Natural killer cell treated with Interleukin-12 subunit alpha and Interleukin-12 subunit beta and Interleukin-15 and Interleukin-18, amount 100 ng/mL, for 72 hours (primary cell): ENCODE measurements around the gene MS4A4E. TPM values are rescaled to one million over a fixed set of nuclear protein-coding genes. Genes with fewer than 3 reads are reported as not detected.
"Not testable (repeated sequence)": the region's sequence is repeated elsewhere in the genome, so short reads cannot be mapped to it uniquely, and the experiment has no call there.

Experiments
- ATAC-seq, 2 donors: fragments of 150-1000 bp; cut with Tn5 transposase in 1 of 2; sonication (Bioruptor Pico), chemical (Tn5 transposase) in 1 of 2; 2 replicates each; pipeline ENCODE4 v1.10.0; 2021
- DNase-seq: peaks from one replicate; pipeline ENCODE4 v3.0.0; 2022; ENCODE audit warnings: low spot score
- H3K27ac Mint-ChIP-seq, 2 donors: 1 replicate in 1 of 2; 2 replicates in 1 of 2; pipeline ENCODE4 v1.8.0; 2022; ENCODE audit warnings: mixed read lengths in 2 of 2, mild to moderate bottlenecking in 1 of 2, moderate library complexity in 1 of 2
- H3K27me3 Mint-ChIP-seq, 2 donors: 1 replicate in 1 of 2; 2 replicates in 1 of 2; pipeline ENCODE4 v1.8.0; 2022; ENCODE audit warnings: mixed read lengths in 2 of 2
- H3K36me3 Mint-ChIP-seq: one replicate; pipeline ENCODE4 v1.8.0; 2022; ENCODE audit warnings: mixed read lengths
- H3K4me1 Mint-ChIP-seq, 2 donors: 1 replicate in 1 of 2; 2 replicates in 1 of 2; pipeline ENCODE4 v1.8.0; 2022; ENCODE audit warnings: low read depth in 2 of 2, mixed read lengths in 2 of 2, mild to moderate bottlenecking in 1 of 2
- H3K4me3 Mint-ChIP-seq: one replicate; pipeline ENCODE4 v1.8.0; 2022; ENCODE audit warnings: mixed read lengths
- H3K9me3 Mint-ChIP-seq: 2 replicates; pipeline ENCODE4 v1.8.0; 2022; ENCODE audit warnings: mixed read lengths
- total RNA-seq, 2 donors: library from RNA; stranded (reverse); gene quantifications; one replicate each; pipeline ENCODE4 v1.2.3, GENCODE V29; 2022

The MS4A4E gene
- total RNA-seq, 2 donors from 2014 or later, result 2.6 TPM; not detected in 1

DNA sequence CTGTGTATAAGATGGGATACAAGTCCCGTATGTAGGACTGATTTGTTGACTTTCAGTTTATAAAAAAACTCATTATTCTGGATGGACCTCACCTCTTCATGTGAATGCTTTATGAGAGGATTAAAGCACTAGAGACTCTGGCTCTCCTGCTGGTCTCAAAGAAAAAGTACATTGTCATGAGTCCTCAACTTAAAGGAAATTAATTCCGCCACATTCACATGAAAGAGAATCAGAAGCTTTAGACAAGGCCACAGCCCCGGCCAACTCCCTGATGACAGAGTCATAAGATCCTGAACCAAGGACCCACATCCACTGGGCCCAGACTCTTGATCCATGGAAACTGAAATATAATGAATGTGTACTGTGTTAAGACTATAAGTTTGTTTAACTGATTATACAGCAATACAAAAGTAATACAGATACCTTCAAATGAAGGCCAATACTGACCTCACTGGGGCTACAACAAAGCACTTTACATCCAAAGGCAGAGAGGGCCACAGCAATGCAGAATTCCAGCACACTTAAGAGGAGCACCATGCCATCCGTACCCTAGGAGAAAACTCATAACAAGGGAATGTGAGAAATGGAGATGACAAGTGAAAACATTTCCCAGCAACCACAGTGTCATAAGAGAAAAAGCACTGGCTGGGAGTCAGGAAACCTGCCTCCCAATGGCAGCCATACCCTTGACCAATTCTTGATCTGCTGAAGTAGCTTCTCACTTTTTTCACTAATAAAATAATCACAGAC, 34.6 kb downstream of the MS4A4E start:
- no peaks in the 10 kb centered on the region for H3K9me3 Mint-ChIP-seq
- DNase-seq, result no peak
- no peak for ATAC-seq
- no peaks in the 10 kb centered on the region for H3K4me1 Mint-ChIP-seq
- H3K27ac Mint-ChIP-seq, result no peak overlapping the region
- H3K36me3 Mint-ChIP-seq, result no peaks in the 10 kb centered on the region
- H3K27me3 Mint-ChIP-seq, result peaks cover 12 to 19% of the 10 kb centered on the region in 2 donors
- no peak overlapping the region for H3K4me3 Mint-ChIP-seq

DNA sequence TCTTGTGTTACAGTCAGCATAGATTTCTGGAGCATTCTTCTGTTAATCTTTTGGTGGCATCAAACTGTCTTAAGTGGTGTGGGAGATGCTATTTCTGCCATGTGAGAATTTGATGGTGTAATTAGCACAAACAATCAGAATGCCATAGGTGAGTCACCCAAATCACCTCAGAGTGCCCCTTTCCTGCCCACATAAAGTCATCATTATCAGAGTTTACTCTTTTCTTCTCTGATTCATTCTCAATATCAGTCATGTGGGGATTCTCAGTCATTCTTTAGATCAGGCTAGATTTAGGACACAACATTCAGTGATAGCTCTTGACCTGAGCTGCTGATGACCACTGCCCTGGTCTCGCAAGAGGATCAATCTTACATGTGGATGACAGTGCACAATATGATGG, 36.3 kb downstream of the MS4A4E start:
- no peak overlapping the region for H3K4me3 Mint-ChIP-seq
- ATAC-seq, result peak in 1 of 2 donors; percentile 24
- no peak for DNase-seq
- H3K27me3 Mint-ChIP-seq, result peaks cover 9 to 13% of the 10 kb centered on the region in 2 donors
- no peaks in the 10 kb centered on the region for H3K4me1 Mint-ChIP-seq
- H3K27ac Mint-ChIP-seq, result no peak overlapping the region
- no peaks in the 10 kb centered on the region for H3K9me3 Mint-ChIP-seq
- no peaks in the 10 kb centered on the region for H3K36me3 Mint-ChIP-seq

DNA sequence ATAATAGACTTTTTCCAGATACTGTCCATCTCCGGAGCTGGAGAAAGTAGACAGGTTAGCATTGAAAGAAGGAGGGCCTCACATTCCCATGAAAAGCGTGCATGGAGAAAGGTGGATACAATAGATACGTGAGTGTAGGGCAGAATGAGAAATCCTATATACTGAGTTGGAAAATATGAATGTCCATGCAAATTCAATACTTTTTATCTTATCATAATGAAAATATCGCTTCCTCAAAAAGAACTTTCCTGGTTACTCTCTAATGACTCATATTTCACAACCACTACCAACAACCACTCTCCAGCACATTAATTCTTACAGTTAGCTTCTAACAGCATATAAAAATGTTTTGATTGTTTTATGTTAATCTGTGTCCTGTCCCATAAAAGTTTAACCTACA, 38.0 kb downstream of the MS4A4E start:
- H3K36me3 Mint-ChIP-seq, result no peaks in the 10 kb centered on the region
- H3K4me3 Mint-ChIP-seq, result no peak overlapping the region
- H3K27me3 Mint-ChIP-seq, result peaks cover 6 to 7% of the 10 kb centered on the region in 2 donors
- DNase-seq (no peak), ATAC-seq (no peak)
- no peaks in the 10 kb centered on the region for H3K9me3 Mint-ChIP-seq
- H3K27ac Mint-ChIP-seq, result no peak overlapping the region
- no peaks in the 10 kb centered on the region for H3K4me1 Mint-ChIP-seq

DNA sequence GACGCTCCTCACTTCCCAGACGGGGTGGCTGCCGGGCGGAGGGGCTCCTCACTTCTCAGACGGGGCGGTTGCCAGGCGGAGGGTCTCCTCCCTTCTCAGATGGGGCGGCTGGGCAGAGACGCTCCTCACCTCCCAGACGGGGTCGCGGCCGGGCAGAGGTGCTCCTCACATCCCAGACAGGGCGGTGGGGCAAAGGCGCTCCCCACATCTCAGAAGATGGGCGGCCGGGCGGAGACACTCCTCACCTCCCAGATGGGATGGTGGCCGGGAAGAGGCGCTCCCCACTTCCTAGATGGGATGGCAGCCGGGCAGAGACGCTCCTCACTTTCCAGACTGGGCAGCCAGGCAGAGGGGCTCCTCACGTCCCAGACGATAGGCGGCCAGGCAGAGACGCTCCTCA, 41.6 kb downstream of the MS4A4E start:
- not testable (repeated sequence) for DNase-seq, H3K4me3 Mint-ChIP-seq, H3K27ac Mint-ChIP-seq, H3K36me3 Mint-ChIP-seq, ATAC-seq, H3K4me1 Mint-ChIP-seq, H3K9me3 Mint-ChIP-seq
- peaks cover 12 to 13% of the 10 kb centered on the region in 2 donors for H3K27me3 Mint-ChIP-seq

DNA sequence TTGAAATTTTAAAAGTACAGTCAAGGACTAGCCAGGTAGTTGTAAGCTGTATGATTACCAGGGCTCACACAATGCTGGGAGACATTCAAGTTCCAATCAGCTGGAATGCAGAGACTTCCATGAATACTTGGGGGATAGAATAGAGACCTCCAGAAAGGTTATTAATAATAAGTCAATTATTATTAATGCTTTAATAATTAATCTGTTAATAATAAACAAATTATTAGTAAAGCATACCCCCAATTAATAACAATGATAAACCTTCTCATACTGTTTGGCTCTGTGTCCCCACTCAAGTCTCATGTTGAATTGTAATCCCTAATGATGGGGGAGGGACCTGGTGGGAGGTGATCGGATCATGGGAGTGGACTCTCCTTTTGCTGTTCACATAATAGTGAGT, 45.5 kb downstream of the MS4A4E start:
- Mint-ChIP-seq H3K36me3 (no peaks in the 10 kb centered on the region), H3K4me3 (no peak overlapping the region), H3K27ac (no peak overlapping the region), H3K9me3 (no peaks in the 10 kb centered on the region), H3K27me3 (peaks cover 19 to 40% of the 10 kb centered on the region in 2 donors), H3K4me1 (peaks cover 0 to 3% of the 10 kb centered on the region in 2 donors)
- ATAC-seq (no peak), DNase-seq (no peak)

DNA sequence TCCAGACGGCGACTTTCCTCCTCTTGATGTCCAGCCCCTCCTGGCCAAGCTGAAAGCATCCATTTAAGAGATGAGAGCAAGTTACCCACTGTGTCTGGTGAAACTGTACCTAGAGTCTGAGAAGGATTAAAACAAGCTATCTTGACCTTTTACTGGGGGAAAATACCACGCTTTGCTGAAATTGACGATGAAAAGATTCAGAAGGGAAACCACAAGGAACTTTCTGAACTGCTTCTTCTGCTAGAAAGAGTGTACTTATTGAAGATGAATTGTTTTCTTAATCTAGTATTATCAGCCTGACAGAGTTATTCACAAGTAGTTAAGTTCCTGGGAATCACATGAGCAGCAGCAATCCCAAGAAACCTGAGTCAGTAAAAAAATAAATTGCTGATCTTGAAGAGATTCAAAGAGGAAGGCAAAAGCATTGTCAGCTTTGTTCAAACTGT, 47.0 kb downstream of the MS4A4E start:
- H3K9me3 Mint-ChIP-seq, result no peaks in the 10 kb centered on the region
- H3K4me1 Mint-ChIP-seq, result peaks cover 0 to 3% of the 10 kb centered on the region in 2 donors
- H3K36me3 Mint-ChIP-seq, result no peaks in the 10 kb centered on the region
- H3K27ac Mint-ChIP-seq, result no peak overlapping the region
- no peak overlapping the region for H3K4me3 Mint-ChIP-seq
- peaks cover 19 to 40% of the 10 kb centered on the region in 2 donors for H3K27me3 Mint-ChIP-seq
- no peak for ATAC-seq
- DNase-seq, result no peak

DNA sequence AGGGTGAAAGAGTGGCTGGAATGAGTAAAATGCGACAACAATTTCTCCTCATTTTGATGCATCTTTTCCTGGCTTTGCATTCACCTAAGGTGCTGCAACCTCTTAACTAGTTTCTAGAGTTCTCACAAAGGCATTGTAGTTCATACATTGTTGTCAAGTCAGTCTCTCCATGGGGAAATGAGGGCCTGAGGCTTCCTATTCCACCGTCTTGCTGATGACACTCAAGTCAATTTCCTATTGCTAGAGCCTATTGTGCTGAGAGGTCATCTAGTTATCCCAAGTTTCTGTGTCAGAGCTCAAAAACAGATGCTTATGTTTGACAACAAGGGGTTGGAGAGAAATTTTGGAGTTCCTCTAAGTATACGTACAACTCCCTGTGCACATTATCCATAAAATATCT, 48.4 kb downstream of the MS4A4E start:
- Mint-ChIP-seq H3K4me3 (no peak overlapping the region), H3K4me1 (peaks cover 0 to 3% of the 10 kb centered on the region in 2 donors), H3K27me3 (peaks cover 19 to 40% of the 10 kb centered on the region in 2 donors), H3K27ac (no peak overlapping the region), H3K36me3 (no peaks in the 10 kb centered on the region), H3K9me3 (no peaks in the 10 kb centered on the region)
- DNase-seq, result no peak
- ATAC-seq, result no peak

DNA sequence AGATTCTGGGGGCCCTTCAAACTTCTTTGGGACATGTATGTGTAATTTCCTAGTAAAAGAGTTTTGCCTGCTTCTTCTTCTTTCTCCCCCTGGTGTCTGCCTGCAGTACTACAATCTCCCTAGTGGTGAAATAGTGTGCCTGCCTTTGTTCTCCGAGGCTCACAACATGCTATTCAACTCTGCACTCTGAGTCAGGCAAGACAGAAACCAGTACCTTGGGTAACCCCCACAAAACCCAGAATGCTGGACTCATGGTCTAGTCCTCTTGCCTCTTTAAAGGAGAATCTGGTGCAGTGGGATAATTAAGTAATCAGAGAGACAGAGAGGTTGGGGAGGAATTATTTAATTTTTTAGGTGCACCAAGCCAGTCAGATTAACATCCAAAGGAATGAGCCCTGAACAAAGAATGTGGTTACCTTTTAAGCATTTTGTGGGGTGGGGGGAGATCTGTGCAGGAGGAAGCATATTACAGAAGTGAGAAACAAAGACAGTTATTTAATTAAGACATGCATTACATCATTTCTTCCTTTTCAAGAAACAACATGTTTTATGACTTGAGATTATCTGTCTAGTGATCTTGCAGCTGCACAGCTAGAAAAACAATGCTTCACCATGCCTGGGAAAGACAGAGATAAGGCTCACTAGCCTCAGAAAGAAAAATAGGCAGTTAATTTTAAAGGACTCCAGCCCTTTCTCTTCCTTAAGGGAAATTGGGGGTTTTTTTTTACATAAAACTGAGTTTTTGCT, 49.1 kb downstream of the MS4A4E start:
- H3K27ac Mint-ChIP-seq, result no peak overlapping the region
- no peaks in the 10 kb centered on the region for H3K9me3 Mint-ChIP-seq

DNA sequence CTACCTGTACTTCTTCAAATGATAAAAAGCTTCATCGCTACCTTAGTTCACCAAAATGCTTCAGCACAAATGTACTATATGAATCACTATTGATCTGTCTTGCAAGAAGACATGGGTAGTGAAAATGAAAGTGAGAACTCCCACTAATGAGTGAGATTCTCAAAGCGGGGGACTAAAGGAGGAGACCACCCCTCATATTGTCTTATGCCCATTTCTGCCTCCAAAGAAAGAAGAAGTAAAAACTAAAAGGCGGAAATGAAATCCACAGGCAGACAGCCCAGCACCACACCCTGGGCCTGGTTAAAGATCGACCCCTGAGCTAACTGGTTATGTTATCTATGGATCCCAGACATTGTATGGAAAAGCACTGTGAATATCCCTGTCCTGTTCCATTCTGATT, 50.4 kb downstream of the MS4A4E start:
- H3K4me1 Mint-ChIP-seq, H3K9me3 Mint-ChIP-seq, H3K4me3 Mint-ChIP-seq, ATAC-seq, H3K36me3 Mint-ChIP-seq, DNase-seq, H3K27ac Mint-ChIP-seq: not testable (repeated sequence)
- H3K27me3 Mint-ChIP-seq, result peaks cover 11 to 35% of the 10 kb centered on the region in 2 donors

More for the DNA sequence above, 49.1 kb downstream of the MS4A4E start:
- Mint-ChIP-seq H3K4me3 (no peak overlapping the region), H3K4me1 (peaks cover 0 to 3% of the 10 kb centered on the region in 2 donors), H3K27me3 (peaks cover 19 to 43% of the 10 kb centered on the region in 2 donors), H3K36me3 (no peaks in the 10 kb centered on the region)
- DNase-seq (peak; percentile 62), ATAC-seq (peak; percentile 64 to 76)

DNA sequence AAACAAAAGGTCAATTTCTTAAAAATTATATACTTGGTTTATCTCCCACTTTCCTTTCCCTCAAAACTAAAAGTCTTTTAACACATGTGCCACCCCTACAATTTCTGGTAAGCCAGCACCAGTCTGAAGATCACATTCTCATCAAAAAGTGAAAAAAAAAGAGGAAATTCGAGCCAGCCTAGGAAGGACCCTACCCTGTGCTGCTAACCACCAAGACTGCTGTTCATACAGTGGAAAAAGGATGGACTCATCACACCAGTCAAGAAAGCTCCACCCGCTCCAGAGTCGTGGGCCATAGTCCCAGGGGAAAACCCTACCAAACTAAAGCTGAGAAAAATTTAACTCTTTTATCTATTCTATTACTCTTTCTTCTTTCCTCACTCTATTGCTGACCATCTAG, 54.5 kb downstream of the MS4A4E start:
- H3K4me3 Mint-ChIP-seq, ATAC-seq, H3K9me3 Mint-ChIP-seq, H3K4me1 Mint-ChIP-seq, H3K27ac Mint-ChIP-seq, H3K36me3 Mint-ChIP-seq, DNase-seq: not testable (repeated sequence)
- peaks cover 5 to 19% of the 10 kb centered on the region in 2 donors for H3K27me3 Mint-ChIP-seq

DNA sequence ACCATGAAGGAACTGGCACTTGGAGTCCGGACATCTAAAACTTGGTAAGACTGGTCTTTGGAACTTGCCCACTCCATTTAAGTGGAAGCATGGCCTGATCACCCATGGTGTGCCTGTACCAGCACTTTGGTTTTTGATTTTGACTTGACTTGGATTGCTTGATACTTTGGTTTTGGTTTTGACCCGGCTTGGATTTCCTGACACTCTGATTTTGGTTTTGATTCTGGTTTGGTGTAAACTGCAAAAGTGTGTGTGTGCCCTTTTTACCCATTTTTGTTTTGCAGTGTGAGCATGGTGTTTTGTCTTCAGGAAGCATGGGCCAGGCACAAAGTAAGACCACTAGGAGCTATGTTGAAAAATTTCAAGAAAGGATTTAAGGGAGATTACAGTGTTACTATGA, 56.8 kb downstream of the MS4A4E start:
- H3K4me3 Mint-ChIP-seq, ATAC-seq, H3K27ac Mint-ChIP-seq, H3K36me3 Mint-ChIP-seq, H3K9me3 Mint-ChIP-seq, H3K4me1 Mint-ChIP-seq, DNase-seq: not testable (repeated sequence)
- H3K27me3 Mint-ChIP-seq, result peaks cover 14 to 15% of the 10 kb centered on the region in 2 donors

DNA sequence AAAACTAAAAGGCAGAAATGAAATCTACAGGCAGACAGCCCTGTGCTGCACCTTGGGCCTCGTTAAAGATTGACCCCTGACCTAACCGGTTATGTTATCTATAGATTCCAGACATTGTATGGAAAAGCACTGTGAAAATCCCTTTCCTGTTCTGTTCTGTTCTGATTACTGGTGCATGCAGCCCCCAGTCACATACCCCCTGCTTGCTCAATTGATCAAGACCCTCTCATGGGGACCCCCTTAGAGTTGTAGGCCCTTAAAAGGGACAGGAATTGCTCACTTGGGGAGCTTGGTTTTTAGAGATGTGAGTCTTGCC, 57.5 kb downstream of the MS4A4E start:
- H3K4me3 Mint-ChIP-seq, H3K27ac Mint-ChIP-seq, H3K4me1 Mint-ChIP-seq, H3K9me3 Mint-ChIP-seq, DNase-seq, ATAC-seq, H3K36me3 Mint-ChIP-seq: not testable (repeated sequence)
- H3K27me3 Mint-ChIP-seq, result peaks cover 18 to 20% of the 10 kb centered on the region in 2 donors

DNA sequence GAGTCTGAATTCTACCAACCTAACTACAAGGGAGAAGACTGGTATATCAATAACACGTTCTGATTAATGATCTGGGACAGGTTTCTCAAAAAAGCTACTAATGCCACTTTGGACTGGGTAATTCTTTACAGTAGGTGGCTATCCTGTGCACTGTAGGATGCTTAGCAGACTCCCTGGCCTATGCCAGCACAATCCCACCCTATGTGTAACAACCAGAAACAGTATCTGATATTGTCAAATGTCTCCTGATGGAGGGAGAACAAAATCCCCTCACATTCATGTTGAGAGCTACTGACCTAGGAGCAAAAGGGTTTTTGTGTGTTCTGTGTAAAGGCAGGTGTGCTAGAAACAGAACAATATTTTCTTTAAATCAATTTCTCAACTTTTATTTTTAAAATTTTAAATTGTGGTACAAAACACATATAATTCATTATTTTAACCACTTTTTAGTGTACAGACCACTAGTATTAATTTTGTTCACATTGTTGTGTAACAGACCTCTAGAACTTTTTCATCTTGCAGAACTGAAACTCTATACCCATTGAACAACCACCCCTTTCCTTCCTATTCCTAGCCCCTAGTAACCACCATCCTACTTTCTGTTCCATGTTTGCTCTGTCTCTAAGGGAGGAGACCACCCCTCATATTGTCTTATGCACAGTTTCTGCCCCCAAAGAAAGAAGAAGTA, 58.0 kb downstream of the MS4A4E start:
- ATAC-seq, result no peak
- no peak overlapping the region for H3K4me3 Mint-ChIP-seq
- no peaks in the 10 kb centered on the region for H3K36me3 Mint-ChIP-seq
- peaks cover 18 to 21% of the 10 kb centered on the region in 2 donors for H3K27me3 Mint-ChIP-seq
- H3K4me1 Mint-ChIP-seq, result no peaks in the 10 kb centered on the region
- no peaks in the 10 kb centered on the region for H3K9me3 Mint-ChIP-seq
- no peak for DNase-seq
- H3K27ac Mint-ChIP-seq, result no peak overlapping the region
